ENCODE measurements around the gene TULP4.

TULP4 gene, protein sequence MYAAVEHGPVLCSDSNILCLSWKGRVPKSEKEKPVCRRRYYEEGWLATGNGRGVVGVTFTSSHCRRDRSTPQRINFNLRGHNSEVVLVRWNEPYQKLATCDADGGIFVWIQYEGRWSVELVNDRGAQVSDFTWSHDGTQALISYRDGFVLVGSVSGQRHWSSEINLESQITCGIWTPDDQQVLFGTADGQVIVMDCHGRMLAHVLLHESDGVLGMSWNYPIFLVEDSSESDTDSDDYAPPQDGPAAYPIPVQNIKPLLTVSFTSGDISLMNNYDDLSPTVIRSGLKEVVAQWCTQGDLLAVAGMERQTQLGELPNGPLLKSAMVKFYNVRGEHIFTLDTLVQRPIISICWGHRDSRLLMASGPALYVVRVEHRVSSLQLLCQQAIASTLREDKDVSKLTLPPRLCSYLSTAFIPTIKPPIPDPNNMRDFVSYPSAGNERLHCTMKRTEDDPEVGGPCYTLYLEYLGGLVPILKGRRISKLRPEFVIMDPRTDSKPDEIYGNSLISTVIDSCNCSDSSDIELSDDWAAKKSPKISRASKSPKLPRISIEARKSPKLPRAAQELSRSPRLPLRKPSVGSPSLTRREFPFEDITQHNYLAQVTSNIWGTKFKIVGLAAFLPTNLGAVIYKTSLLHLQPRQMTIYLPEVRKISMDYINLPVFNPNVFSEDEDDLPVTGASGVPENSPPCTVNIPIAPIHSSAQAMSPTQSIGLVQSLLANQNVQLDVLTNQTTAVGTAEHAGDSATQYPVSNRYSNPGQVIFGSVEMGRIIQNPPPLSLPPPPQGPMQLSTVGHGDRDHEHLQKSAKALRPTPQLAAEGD (N-terminal part only)

DNA sequence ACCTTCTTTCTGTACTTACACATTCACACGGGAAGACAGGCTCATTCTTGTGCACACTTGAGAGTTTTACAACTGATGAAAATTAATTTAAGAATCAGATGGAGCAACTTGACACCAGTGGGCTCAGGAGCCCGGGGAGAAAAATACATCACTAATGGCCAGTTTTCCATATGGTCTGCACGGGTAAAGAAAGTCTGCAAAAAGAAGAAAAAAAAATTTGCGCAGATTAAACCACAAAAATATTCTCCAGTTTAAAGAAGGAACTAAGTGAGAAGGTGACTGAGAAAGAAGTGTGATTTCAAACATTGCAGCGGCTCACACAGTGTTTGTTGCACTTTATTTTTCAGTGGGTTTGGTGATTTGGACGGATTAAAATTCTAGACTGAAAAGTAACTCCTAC lies at the start of gene TULP4:
Gene TULP4 (plus strand): TSS at position 301 of the 400 bp plus-strand sequence. CDS start 1,552 bp downstream, outside the sequence.
- DNase-seq (ENCODE audit: low read depth) = no peak

DNA sequence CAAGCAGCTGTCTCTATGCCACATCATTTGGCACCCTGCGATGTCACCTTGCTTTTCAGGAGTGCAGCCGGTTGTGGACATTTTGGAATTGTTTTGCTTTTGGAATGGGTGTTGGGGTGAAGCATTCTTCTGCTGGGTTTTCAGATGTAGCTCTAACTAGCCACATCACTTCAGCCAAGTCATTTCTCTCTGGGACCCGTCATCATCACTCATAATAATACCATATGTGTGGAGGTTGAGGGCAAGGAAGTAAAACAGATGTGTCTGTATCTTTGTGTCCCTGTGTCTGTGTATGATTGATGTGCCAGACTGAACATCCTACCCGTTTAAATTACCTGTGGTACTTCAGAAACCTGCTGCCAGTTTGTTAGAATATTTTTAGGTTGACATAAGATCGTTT lies 49.5 kb upstream of the TULP4 start:
- DNase-seq (ENCODE audit: low read depth) = no peak

DNA sequence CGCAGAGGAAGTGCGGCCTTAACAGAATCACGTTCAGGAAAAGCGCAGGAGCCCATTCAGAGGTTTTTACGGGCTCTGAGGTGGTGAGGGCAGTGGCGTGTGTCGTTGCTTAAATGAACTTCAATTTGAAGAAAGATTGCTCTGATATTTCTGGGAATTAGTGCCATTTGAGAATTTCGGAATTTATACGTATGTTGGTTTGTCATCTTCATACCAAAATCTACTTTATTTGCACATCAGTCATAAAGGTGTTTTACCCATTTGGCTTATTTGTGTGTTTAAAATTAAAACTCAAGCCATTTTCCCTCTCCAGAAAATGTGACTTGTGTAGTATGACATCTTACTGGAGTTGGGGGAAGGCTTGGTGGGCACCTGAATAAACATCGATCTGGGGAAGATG lies 48.1 kb upstream of the TULP4 start:
- no peak for DNase-seq (ENCODE audit: low read depth)

DNA sequence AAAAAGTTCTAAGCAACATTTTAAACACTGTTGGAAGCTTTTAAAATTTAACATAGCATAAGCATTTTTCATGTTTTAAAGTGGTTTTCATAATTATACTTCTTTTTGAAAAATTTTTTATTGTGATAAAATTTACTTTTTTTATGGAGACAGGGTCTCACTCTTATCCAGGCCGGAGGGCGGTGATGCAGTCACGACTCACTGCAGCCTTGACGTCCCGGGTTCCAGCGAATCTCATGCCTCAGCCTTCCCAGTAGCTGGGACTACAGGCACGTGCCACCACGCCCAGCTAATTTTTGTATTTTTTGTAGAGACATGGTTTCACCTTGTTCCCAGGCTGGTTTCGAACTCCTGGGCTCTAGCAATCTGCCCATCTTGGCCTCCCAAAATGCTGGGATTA lies 46.1 kb upstream of the TULP4 start:
- DNase-seq (ENCODE audit: low read depth) = no peak

DNA sequence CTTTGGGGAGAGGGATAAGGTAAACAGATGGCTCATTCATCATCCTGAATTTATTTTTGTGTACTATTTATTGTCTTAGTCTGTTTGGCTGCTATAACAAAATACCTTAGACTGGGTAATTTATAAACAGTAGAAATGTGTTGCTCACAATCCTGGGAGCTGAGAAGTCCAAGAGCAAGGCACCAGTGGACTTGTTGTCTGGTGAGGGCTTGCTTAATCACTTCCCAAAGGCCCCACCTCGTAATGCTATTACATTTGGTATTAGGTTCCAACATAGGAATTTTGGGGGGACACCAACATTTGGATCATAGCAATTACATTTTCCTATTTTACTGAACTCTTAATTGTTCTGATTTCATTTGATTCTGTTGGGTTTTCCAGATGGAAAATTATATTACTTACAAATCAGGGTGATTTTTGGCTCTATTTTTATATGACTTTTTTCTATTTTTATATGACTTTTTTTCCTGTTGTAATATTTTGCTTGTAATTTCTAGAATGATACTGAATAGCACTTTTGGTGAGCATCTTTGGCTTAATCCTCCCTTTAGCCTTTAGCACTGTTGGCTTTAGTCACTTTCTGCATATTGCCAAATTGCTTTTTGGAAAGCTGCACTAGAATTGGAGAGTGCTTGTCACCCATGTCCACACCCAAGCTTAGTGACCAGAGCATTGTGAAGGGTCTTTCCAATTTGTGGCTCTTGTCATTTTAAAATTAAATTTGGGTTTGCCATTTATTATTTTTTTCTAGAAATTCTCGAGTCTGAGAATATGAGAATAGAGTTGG lies 43.7 kb upstream of the TULP4 start:
- DNase-seq (ENCODE audit: low read depth) = no peak

DNA sequence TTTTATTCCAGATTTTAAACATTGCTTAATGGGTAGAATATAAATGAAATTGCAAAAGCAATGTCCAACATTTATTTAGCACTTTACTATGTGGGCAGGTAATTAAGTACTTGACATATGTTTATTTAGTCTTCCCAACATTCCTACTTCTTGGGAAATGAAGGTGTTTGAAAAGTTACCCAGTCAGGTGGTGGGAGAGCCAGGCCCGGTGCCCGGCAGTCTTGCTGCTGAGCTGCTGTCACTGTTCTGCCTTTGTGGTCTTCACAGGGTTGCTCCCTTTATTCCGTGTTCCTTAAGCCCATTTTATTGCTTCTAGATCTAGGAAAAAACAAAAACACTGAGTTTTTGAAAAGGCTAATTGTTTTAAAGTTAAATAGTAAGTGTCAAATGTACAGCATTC lies 42.6 kb upstream of the TULP4 start:
- no peak for DNase-seq (ENCODE audit: low read depth)

DNA sequence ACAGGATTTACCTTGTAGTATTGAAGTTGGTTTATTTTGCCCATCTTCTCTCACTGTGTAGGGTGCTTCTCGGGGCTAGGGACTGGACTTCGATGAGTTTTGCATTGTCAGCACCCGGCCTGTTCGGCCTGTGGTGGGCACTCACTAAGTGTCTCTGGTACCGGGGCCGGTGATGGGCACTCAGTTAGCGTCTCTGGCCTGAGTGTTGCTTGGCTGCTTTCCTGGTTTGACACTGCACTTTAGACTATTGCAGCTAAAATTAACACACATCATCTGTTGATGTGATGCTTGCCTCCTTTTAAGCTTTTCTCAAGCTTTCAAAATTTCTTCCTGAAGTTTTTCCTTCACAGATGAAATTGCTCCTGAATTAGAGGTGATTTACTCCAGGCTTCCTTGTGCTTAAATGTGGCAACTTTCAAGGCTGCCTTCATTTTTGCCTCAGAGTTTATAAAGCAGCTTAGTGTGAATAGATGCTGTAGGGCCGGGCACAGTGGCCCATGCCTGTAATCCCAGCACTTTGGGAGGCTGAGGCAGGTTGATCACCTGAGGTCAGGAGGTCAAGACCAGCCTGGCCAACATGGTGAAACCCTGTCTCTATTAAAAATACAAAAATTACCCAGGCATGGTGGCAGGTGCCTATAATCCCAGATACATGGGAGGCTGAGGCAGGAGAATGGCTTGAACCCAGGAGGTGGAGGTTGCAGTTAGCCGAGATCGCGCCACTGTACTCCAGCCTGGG lies 41.7 kb upstream of the TULP4 start:
- DNase-seq (ENCODE audit: low read depth) = no peak

DNA sequence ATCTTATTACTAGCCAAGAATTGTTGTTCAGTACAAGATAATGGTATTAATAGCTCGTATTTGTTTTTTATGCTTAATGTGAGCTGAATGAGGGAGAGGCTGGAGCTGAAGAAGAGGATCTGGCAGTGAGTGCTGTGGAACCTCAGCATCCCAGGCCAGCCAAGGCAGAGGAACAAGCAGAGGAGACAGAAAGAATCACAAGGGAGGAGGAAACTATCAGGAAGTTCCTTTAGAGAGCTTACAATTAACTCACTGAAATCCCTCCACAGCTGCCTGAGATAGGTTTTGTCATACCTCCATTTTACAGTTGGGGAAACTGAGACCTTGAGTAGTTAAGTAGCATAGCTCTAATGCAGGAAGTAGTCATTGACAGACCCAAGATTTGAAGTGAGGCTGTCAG lies 39.9 kb upstream of the TULP4 start:
- DNase-seq (ENCODE audit: low read depth) = no peak

DNA sequence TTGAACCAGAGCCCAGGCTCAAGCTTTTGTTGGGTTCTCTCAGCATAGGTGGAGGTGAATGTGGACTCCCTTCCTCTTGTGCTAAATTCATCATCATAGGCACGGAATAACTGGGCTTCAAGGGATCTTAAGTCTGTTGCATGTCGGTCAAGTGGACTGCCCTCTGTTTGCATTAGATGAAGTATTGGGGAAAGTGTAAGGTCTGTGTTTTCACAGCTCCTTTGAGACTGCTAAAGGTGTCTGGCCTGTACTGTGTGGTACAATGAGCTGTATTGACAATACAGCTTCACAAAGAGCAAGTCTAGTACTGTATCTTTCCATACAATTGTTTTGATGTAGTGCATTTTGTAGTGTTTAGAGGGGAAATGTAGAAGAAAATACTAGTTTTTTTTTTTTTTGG lies 34.3 kb upstream of the TULP4 start:
- DNase-seq (ENCODE audit: low read depth) = no peak

DNA sequence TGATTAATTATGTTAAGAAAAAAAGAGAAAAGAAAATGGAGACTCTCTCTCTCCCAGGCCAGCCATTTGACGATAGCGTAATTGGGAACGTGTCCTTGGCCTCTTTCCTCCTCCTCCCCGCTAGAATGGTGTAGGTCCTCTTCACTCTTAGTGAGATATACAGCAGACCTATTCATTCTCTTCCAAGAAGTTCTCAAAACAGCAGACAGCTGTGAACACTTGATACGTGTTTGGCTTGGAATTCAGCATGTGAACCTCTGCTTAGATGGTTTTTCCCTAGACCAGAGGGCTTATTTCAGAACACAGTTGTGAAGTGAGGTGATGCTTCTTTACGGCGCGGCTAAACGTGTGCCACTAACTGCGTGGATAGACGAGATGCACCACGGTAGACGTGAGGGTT lies 32.6 kb upstream of the TULP4 start:
- DNase-seq (ENCODE audit: low read depth) = no peak

DNA sequence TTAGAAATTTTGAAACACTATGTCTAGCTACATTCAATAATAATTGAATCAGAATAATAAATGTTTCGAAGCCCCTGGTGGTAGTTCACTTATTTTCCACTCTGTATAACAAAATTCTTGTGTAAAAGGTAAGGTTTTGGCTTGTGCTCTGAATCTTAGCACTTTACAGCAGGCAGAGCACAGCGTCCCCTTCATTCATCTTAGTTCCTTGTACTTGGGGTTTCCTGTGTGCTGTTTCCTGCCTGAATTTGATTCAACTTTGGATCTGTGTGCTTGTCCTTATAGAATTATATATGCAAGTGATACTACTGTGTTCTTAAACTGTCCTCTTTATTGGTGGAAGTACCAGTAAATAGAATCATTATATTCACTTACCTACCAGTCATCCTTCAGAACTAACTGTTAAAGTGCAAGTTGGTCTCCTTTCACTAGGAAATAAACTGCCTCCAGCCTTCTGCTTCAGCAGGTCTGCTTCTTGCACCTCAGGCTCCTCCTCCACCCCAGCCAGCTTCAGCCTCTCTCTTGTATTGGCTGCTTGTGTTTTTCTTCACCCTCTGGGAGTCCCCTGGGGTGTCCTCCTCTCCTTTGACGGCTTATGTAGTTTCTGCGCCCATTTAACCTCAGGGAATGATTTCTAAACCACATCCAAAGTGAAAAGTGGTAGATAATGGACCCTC lies 28.8 kb upstream of the TULP4 start:
- DNase-seq (ENCODE audit: low read depth) = no peak

DNA sequence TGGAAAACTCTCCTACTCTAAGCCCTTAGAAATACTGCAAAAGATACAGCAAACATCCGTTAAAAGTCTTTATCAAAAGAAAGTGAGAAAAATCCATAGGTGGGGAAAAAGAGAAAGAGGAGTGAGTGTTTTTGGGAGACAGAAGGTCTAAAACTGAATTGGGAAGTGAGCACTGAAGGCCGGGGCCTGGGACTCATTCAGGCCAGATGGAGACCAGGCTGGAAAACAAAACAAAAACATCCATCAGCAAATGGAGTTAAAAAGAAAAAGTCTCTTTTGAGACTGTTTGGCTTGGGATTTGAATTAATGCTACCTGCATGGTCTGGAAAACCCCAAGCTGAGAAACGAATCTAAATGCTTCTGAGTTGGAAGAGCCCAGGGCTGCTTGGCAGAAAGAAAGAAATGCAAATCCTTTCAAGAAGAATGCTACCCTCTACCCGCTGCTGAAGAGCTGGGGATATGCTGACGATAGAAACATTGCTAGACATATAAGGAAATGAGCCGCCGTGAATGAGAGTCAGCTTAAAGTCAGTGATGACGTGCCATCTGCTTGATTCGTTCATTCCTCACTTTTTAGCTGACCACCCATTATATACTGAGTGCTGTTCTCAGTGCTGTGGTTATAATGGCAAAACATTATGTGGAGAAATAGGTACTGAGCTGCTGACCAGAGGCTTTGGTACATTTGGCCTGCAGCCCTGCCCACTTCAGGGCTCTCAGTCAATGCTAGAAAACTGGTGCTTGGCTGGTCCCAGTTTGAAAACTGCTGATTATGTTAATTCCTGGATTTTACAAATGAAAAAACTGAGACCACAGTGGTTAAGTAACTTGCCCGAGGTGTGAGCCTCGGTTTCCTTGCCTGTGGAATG lies 28.0 kb upstream of the TULP4 start:
- DNase-seq (ENCODE audit: low read depth) = no peak

DNA sequence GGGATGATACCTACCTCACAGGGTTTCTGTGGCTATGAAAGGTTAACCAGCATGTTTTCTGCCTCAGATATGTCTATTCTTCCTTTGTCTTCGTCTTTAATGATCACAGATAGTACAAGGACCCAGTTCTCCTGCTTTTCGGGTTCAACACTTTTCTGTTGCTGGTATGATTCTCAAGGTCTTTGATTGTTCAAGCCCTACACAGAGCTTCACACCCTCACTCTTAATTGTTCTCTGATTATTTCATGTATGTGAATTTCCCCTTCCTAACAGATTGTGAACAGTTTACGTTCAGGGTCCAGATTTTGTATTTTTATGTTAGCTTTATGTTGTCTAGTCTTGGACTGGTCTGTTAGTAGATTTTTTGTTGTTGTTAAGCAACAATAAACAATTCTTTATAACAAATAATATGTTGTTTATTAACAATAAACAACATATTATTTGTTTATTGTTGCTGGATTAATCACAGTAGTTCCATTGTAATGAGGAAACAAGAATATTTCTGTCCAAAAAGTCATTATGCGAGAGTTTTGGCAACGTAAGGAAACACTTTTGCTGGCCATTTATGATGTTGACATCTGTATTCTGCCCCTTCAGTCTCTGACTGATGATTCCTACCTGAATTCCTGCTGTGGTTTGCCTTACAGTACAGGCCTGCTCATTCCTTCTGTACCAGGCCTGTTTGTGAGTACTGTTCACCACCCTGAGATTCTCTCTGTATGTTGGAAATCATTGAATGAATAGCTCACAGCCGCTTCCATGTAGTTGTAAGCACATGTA lies 27.2 kb upstream of the TULP4 start:
- DNase-seq (ENCODE audit: low read depth) = no peak

DNA sequence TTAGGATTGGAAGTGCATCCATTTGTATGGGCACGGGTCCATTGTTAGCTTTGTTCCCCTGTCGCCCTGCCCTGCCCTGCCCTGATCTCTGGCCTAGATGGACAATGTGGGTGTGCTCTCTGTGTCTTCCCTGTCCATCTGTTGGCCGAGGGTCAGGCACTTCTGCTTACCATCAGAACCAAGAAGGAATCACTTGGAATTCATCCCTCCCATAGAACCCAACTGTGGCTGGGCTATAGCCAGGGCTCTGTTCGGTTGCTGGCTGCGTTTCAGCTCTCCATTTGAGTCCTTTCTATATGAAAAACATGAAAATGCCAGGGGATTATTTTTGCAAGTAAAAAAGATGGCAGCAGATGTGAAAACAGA lies 26.6 kb upstream of the TULP4 start:
- no peak for DNase-seq (ENCODE audit: low read depth)

DNA sequence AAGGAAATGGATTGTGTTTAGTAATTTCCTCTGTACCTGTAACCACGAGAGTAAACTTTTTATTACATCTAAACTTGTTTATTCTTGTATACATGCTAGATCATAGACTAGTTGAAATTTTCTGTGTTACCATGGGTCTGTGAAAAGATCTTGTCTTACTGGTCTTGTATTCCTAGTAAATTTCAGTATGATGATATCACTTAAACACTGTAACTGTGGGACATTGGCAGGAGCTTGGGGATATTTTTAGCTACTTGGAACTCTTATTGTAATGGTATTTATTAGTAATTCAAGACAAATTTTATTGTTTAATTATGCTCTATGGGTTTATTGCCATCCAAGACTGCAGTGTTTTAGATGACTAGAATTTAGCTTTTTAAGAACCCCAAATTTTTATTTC lies 25.9 kb upstream of the TULP4 start:
- DNase-seq (ENCODE audit: low read depth) = no peak

DNA sequence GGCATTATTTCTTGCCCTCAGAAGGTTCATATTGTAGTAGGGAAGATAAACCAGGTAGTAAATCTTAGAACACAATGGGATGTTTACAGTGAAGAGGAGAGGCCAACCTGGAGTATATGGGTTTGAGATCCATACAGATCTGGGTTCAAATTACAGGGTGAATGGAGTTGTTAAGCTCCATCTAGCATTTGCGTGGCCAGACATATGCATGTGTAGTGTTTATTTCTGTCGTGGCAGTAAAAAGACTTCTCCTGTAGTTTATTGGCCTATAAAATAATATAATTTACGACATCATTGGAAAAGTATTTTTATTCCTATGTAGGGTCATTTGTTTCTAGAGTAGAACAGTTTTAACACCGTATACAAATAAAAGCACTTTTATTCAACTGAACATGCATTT lies 25.2 kb upstream of the TULP4 start:
- DNase-seq (ENCODE audit: low read depth) = no peak

DNA sequence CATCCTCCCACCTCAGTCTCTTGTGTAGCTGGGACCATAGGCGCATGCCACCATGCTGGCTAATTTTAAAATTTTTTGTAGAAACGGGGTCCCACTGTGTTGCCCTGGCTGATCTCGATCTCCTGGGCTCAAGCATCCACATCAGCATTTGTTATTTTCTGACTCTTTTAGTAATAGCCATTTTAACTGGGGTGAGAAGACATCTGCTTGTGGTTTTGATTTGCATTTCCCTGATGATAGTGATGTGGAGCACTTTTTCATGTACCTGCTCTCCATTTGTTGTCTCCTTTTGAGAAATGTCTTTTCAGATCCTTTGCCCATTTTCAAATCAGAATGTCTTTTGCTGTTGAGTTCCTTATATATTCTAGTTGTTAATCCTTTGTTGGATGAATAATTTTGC lies 22.2 kb upstream of the TULP4 start:
- no peak for DNase-seq (ENCODE audit: low read depth)

DNA sequence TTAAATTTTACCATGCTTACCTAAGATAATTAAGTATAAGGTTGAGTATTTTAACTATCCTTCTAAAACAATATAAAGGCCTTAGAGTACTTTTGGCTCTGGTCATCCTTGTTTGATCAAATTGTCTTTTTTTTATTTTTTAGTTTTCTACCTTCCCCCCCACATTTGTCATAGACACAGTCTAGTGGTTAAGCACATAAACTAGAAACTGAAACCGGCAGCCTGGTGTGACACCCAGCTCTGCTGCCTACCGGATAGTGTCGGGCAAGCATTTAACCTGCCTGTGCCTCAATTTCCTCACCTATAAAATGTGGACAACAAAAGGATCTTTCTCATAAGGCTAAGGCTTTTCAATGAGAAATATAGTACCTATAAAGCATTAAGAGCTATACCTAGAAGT lies 21.6 kb upstream of the TULP4 start:
- no peak for DNase-seq (ENCODE audit: low read depth)

DNA sequence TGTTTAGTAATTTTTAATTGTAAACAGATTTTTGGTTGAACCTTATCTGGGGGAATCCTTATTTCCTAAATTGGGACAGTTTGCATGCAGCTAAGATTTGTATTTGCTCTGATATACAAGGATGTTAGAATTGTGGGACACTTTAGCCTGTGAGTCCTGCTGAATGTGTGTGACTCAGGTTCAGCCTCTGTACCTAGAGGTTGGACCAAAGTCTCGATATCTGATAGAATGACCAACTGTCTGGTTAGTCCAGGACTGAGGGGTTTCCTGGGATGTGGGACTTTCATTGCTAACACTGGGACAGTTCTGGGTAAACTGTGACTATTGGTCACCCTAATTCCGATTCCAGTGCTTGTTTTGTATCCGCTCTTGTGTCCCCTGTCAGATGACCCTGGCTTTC lies 20.2 kb upstream of the TULP4 start:
- no peak for DNase-seq (ENCODE audit: low read depth)

DNA sequence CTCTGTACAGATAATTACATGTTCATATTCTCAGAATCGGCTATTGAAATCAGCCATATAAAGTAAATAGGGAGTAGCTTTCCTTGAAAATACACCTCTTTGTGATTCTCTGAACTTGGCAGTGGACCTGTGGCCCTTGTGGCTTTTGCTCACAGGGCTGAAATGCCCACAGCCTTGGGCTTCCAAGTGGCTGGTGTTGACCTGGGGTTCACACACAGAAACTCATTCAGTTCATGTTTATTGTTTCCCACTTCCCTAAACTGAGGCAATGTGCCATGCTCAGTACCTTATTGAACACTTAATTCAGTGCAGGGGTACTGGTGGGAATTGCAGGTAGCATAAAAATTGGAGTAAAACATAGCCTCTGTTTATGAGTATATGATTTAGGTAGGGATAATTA lies 19.1 kb upstream of the TULP4 start:
- no peak for DNase-seq (ENCODE audit: low read depth)

Measured in stimulated activated CD8-positive, alpha-beta memory T cell treated with anti-CD3 and anti-CD28 coated beads, Interleukin-12 subunit alpha, Interleukin-12 subunit beta, amount 100 ng/mL, for 4 hours (primary cell).